GM18498 (cell line): ENCODE measurements around the gene PNMA8C.
"Not testable (repeated sequence)": the region's sequence is repeated elsewhere in the genome, so short reads cannot be mapped to it uniquely, and the experiment has no call there.

Source experiments
- ATAC-seq: cut with Tn5 transposase; IDR thresholded peaks from one replicate; pipeline ENCODE4 v1.9.1; 2021; ENCODE audit warnings: mild to moderate bottlenecking, moderate library complexity; ENCODE audit not compliant: unreplicated experiment

Gene PNMA8C

GRCh38 chr19:46447824-46448223, 19.1 kb upstream of the PNMA8C start:
- no peak for ATAC-seq

- no peak for ATAC-seq
These were observed 18.3 kb upstream of the PNMA8C start for GRCh38 chr19:46447006-46447405.

- ATAC-seq = no peak
These were observed 17.3 kb upstream of the PNMA8C start for GRCh38 chr19:46446021-46446420.

- no peak for ATAC-seq
These were observed 14.2 kb upstream of the PNMA8C start for GRCh38 chr19:46442808-46443450.

GRCh38 chr19:46441866-46442265, 13.1 kb upstream of the PNMA8C start:
- ATAC-seq = no peak

- ATAC-seq = not testable (repeated sequence)
These were observed 7.0 kb upstream of the PNMA8C start for GRCh38 chr19:46435689-46436088.

GRCh38 chr19:46435009-46435408, 6.3 kb upstream of the PNMA8C start:
- ATAC-seq = no peak

- ATAC-seq = not testable (repeated sequence)
These were observed 4.7 kb upstream of the PNMA8C start for GRCh38 chr19:46433470-46433869.

GRCh38 chr19:46431824-46432223, 3.1 kb upstream of the PNMA8C start:
- ATAC-seq = no peak

- no peak for ATAC-seq
These were observed 1.3 kb upstream of the PNMA8C start for GRCh38 chr19:46429999-46430398.

- ATAC-seq = no peak
These were observed 1.2 kb downstream of the PNMA8C start for GRCh38 chr19:46427518-46428045.

GRCh38 chr19:46426506-46427162, 2.1 kb downstream of the PNMA8C start:
- no peak for ATAC-seq

GRCh38 chr19:46426035-46426505, 2.7 kb downstream of the PNMA8C start:
- ATAC-seq = no peak

GRCh38 chr19:46423188-46423587, 5.5 kb downstream of the PNMA8C start:
- no peak for ATAC-seq

GRCh38 chr19:46422344-46422743, 6.4 kb downstream of the PNMA8C start:
- ATAC-seq = no peak

GRCh38 chr19:46420056-46420455, 8.7 kb downstream of the PNMA8C start:
- no peak for ATAC-seq

GRCh38 chr19:46415804-46416709, 12.7 kb downstream of the PNMA8C start:
- ATAC-seq = not testable (repeated sequence)

GRCh38 chr19:46414899-46415298, 13.8 kb downstream of the PNMA8C start:
- not testable (repeated sequence) for ATAC-seq

- ATAC-seq = no peak
These were observed 15.3 kb downstream of the PNMA8C start, which contains the start of gene CCDC8 for GRCh38 chr19:46413262-46414031. Gene CCDC8 (minus strand): TSS chr19:46413564. CDS start chr19:46412810, 754 bp downstream.

- no peak for ATAC-seq
These were observed 16.0 kb downstream of the PNMA8C start for GRCh38 chr19:46412650-46413261.
